Inferior parietal cortex (tissue), 1 donor: Measurements from ENCODE around the gene PGP.
"Not testable (repeated sequence)": the region's sequence is repeated elsewhere in the genome, so short reads cannot be mapped to it uniquely, and the experiment has no call there.

Experiments
- DNase-seq: peaks from one replicate; pipeline ENCODE4 v3.0.0-alpha.2; 2016; ENCODE audit errors: extremely low spot score

PGP gene

GRCh38 chr16:2223221-2223941 is 8.7 kb upstream of the PGP start, which contains the start of gene E4F1:
E4F1 (plus strand) TSS chr16:2223591; CDS start chr16:2223614, 23 bp downstream.
- DNase-seq = peak; percentile 97

DNA sequence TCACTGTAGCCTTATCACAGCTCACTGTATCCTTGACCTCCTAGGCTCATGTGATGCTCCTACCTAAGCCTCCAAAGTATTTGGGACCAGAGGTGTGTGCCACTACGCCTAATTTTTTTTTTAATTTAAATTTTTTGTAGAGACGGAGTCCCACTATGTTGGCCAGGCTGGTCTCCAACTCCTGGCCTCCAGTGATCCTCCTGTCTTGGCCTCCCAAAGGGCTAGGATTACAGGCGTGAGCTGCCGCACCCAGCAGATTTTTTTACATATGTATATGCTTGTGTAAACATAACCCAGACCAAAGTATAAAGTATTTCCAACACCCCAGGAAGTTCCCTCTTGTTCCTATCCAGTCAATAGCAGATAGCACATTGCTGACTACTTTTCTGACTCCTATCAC is 1.7 kb upstream of the PGP start:
- no peak for DNase-seq

DNA sequence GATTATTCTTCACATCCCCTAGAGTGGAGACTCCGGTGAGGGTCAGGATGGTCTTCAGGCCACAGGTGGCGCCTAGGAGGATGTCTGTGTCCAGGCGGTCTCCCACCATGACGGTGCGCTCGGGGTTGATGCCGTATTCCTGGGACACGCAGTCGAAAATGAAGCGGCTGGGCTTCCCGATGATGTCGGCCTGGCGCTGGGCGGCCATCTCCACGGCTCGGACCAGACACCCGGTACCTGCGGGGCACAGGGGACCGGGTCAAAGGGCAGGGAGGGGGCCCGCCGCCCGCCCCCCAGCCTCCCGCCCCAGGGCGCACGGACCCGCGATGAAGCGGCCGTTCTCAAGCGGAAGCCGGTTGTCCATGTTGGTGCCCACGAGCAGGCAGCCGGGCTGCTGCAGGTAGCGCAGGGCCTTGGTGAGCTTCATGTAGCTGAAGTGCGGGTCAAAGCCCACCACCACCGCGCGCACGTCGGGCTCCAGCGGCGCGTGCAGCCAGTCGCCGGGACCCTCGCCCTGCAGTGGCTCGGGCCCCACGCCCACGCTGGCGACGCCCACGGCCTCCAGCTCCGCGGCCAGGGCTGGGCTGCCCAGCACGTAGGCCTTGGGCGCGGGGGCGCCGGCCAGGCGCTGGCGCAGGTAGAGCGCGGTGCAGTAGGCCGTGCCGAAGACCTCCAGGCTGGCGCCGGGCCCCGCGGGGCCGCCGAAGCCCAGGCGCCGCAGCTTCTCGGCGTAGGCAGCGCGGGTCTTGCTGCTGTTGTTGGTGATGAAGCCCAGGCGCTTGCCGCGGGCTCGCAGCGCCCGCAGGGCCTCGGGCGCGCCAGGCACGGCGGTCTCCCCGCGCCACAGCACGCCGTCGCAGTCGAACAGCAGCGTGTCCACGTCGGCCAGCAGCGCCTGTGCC is 572 bp downstream of the PGP start:
- no peak for DNase-seq

- no peak for DNase-seq
Measured at GRCh38 chr16:2212362-2213324, 2.0 kb downstream of the PGP start.

GRCh38 chr16:2211923-2212347 is 2.7 kb downstream of the PGP start:
- DNase-seq = no peak

DNA sequence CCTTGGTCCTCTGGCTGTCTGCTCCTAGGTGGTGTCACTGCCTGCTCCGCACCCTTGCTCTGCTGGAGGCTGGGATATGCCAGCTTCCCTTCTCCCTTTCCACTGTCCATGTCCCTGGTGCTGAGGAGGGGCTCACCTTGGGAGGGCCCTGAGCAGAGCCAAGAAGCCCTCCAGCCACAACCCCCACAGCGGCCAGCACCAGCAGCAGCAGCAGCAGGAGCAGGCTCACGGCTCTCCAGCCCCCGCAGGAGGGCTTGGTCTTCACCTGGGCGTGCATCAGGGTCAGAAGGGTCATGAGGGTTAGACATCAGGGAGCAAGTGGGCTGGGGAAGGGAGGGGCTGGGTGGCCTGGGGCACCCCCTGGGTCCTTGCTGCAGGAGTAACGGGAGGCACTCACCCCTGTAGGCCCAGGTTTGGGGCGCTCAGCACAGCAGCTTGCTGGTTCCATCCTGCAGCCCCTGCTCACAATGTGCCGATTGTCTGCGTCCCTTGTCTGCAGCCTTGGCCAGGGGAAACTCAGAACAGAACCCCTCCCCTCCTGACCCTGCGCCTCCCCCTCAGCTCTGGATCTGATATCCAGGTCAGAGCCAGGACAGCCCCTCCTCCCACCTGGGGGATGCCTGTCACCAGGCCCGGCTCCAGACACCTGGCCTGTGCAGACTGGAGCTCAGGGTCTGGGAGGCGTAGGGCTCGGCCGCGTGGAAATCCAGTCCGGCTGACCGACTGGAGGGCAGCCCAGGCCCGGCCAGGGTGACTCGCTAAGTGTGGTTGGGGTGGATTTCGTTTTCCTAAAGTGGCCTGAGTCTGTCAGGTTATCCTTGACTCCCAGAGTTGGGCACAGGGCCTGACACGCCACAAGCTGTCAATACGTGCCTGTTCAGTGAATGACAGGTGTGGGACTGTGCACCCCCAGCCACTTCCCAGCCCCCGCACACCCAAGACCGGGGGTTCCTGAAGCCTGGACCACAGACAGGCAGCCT is 4.0 kb downstream of the PGP start, which contains the start of gene BRICD5:
Gene BRICD5 (minus strand): TSS at position 478 of the 980 bp plus-strand sequence. CDS start 30 bp downstream, at position 448.
- DNase-seq = no peak

GRCh38 chr16:2210009-2210332 is 4.7 kb downstream of the PGP start:
- no peak for DNase-seq

DNA sequence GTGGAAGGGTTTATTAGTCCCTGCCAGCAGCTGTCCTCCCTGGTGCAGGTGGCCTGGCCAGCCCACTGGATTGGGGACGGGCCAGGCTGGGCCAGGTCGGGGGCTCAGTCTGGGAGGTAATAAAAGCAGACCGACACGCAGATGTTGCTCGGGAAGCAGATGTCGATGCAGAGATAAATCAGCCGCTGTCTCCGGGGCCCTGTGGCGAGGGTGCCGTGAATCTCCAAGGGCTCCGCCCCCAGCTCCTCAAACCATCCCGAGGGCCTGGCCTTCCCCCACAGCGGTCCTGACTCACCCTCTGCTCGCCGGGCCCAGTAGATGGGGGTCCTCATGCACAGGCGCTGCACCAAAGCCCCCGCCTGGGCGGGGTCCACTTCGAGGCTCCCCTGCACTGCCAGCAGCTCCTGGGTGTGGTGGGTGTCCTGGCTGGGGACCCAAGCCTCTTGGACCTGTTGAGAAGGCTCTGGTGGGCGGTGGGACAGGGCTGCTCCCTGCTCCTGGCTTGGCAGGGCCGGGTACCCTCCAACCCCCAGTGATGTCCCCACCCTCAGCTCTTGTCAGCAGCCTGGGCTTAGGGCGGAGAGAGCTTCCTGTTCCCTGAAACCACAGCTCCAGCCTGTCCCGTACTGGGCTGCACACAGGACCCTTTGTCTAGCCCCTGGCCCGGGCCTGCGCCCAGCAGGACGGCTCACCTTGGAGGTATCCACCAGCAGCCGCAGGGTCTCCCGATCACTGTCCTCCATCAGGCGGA is 5.2 kb downstream of the PGP start:
- DNase-seq = no peak

- no peak for DNase-seq
Measured at GRCh38 chr16:2208772-2209171, 5.9 kb downstream of the PGP start.

DNA sequence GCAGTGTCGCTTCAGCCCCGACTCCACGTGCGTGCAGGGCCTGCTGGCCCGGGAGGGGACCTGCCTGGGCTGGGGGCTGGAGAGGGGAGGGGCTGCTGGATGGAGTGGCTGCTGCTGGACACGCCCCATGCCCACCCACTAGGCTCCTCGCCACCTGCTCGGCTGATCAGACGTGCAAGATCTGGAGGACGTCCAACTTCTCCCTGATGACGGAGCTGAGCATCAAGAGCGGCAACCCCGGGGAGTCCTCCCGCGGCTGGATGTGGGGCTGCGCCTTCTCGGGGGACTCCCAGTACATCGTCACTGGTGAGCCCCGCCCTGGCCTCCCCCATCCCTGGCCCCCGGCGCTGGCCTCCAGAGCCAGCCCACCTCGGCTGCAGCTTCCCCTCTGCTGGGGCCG is 6.3 kb downstream of the PGP start:
- DNase-seq = no peak

DNA sequence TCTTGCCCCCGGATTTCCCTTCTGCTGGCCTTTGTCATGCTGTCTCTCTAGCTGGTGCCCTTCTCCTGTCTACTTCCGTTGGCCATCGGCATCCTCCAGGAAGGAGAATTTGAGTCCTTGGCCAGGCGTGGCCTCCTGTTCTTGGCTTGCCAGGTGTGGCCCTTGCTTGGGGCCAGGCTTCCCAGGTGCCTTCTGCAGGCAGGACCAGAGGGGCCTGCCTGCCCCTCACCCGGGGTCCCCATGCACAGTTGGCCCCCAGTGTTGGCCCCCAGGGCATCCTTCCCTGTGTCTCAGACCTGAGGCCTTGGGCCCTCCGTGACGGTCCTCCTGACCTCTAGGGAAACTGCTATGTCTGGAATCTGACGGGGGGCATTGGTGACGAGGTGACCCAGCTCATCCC is 6.8 kb downstream of the PGP start:
- no peak for DNase-seq

DNA sequence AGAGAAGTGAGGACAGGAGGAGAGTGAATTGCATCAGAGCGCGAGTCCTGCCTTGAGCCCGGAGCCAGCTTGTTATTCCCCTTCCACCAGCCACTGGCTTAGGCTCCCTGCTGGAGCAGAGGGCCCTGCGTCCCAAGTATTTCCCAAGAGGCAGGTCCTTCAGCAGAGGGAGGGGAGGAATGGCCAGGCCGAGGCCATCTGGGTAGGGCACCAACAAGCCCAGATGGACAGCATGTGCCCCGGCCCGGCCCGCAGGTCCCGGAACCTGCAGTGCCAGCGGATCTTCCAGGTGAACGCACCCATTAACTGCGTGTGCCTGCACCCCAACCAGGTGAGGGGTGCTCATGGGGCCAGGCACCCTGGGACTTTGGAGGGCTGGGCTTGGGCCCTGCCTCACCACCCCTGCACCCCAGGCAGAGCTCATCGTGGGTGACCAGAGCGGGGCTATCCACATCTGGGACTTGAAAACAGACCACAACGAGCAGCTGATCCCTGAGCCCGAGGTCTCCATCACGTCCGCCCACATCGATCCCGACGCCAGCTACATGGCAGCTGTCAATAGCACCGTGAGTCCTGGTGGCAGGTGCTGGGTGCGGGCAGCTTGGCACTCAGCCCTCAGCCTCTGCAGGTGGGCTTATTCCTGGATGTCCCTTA is 7.7 kb downstream of the PGP start:
- no peak for DNase-seq

GRCh38 chr16:2206420-2206779 is 8.2 kb downstream of the PGP start:
- DNase-seq = no peak

DNA sequence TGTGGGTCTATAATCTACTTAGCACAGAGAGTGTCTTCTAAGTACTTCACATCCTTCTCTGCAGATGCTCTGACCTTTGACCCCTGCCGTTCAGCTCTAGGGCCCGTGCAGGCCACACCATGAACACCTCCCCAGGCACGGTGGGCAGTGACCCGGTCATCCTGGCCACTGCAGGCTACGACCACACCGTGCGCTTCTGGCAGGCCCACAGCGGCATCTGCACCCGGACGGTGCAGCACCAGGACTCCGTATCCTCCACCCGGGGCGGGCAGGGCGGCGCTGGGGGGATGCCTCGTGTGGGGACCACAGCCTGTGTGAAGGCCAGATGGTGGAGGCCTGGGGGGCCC is 8.7 kb downstream of the PGP start:
- no peak for DNase-seq

DNA sequence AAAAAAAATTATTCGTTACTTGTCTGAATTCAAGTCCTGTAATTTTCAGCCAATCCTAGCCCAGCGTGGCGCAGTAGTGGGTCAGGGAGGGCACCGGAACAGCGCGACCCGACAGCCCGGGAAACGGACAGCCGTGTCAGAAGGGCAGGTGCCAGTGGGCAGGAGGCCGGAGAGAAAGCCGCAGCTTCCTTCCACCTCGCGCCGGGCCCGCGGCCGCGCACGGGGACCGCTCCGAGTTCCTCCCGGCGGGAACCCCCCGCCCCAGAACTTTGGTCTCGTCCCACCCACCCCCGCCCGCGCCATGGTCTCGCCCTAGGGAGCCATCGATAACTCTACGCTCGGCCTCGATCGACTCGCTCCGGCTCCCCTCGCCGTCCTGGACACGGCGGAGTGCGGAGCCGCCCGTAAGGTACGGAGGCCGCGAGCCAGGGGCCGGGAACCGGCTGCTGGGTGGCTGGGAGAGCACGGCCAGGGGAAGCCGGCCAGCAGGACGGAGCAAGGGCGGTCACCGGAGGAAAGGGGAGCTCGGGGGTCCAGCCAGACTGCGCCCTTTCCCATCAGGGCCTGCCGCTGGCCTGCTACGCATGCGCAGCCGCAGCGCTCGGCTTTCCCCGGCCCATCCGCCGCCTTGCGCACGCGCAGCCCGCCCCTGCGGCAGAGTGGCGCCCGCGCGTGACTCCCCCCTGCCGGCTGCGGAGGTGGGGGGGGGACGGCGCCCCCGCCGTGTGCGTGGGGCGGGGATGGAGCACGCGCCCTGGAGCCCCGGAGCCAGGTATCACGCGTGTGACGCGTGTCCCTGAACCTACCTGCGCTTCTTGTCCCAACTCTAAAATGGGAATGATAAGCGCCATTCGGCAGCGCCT is 9.3 kb downstream of the PGP start, which contains the start of gene MLST8:
Gene MLST8 (plus strand): TSS at position 351 of the 863 bp plus-strand sequence. CDS start 632 bp downstream, outside the sequence.
- peak; percentile 89 for DNase-seq

DNA sequence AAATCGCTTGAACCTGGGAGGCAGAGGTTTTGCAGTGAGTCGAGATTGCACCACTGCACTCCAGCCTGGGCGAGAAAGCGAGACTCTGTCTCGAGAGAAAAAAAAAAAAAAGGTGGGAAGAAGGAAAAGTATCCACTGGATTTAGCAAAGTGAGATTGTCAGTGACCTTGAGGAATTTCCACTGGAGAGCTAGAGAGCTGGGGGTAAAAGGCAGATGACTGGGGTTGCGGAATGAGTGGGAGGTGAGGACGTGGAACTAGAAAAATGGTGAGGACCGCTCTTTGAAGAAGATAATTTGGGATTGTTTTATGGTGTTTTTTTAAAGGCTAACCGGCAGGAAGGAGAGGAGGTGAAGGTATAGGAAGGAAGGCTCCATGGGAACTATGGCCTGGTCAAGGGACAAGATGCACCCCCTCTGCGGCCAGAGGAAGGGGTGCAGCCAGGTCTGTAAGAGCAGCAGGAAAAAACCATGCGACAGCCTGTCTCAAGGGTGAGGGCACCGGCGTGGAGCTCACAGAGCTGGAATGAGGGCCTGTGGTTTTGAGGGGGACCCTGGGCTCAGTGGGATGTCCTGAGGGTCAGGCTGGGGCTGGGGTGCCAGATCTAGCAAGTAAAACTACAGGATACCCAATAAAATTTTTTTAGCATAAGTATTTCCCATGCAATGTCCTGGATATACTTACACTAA is 10.1 kb downstream of the PGP start:
- DNase-seq = no peak

GRCh38 chr16:2203119-2203688 is 11.4 kb downstream of the PGP start:
- DNase-seq = not testable (repeated sequence)
